HG03045 (cell line): ENCODE measurements around the gene TMEM30A.

Experiments used
- ATAC-seq: cut with Tn5 transposase; IDR thresholded peaks from one replicate; pipeline ENCODE4 v1.9.1; 2021; ENCODE audit warnings: mild to moderate bottlenecking, moderate library complexity; ENCODE audit not compliant: unreplicated experiment

Gene TMEM30A

DNA sequence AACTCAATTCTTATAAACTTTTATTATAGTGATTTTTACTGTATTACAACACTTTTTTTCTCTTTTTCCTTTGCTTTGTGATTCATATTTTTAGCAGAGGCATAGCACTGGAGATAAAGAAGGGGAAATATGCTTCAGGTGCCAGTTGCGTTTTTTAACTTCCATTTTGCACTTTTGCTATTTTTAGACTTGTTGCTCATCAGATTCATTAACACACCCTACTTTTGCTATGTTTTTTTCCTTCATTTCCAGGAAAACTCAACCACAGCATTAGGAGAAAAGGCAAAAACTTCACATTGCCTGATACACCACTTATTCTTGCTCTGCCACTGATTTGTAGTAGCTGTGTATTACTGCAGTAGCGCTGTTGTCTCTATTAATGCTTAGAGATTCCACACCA, 8.0 kb upstream of the TMEM30A start:
- ATAC-seq, result no peak

DNA sequence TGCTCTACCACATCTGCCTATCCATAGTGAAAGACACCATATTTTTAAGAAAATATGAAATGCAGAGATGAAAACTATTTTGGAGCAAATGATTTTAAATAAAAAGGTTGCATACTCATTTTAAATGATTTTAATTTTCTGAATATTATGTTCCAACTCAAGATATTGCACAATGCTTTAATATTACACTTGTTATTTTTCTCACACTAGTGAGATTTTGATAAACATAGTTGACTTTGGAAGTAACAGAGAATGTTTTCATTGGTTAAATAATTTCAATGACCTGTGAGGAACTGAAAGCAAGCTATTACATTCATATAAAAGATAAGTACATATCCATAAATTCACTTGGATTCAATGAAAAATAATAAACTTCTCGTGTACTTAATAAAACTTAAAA, 7.2 kb upstream of the TMEM30A start:
- no peak for ATAC-seq

DNA sequence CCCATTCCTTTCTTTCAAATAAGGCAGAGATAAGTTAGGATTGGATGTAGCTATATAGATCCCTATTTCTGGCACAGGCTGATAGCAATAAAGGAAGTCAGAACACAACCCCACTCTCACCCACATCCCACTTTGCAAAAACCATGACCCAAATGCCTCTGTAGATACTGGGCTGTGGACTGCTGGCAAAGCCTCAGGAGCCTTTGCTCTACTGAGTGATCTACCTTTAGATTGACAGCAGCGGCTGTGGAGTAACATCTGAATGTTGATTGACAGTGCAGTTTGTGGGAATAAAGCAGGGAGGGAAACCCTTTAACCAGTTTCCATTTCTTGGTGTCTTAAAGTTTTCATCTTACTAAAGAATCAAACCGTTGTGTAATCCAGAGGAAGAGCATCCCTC, 6.7 kb upstream of the TMEM30A start:
- no peak for ATAC-seq

DNA sequence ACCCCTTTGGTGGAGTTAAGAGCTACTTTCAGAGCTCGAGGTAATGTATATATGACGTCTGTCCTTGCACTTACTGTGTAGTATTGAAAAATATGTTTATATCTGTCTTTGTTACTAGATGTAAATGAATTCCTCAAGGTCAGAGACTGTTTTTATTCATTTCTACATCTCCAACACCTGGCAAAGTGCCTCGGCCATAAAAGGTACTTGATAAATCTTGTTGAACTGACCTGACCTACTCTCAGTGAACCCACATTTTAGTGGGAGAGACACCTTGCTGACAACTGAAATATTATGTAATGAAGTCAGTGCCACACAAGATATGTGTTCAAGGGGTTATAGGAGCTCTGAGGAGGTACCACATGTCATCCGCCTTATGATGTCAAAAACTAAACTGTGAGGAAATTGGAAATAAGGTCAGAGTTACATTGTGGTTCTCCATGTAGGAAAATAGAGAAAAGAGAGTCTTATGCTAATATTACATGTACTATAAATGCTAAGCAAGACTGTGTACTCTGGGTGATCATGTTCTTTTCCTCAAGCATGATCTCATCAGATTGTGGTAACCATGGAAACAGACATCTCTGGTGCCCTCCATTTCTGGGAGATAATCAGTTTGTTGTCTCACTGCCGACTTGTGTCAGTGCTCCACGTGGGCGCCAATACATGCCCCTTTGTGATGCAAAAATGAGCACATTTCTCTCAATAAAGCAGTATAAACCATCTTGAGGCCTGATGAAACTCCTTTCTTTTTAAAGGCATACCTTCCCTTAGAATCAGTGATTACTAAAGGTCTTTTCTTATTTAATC, 5.7 kb upstream of the TMEM30A start:
- no peak for ATAC-seq

DNA sequence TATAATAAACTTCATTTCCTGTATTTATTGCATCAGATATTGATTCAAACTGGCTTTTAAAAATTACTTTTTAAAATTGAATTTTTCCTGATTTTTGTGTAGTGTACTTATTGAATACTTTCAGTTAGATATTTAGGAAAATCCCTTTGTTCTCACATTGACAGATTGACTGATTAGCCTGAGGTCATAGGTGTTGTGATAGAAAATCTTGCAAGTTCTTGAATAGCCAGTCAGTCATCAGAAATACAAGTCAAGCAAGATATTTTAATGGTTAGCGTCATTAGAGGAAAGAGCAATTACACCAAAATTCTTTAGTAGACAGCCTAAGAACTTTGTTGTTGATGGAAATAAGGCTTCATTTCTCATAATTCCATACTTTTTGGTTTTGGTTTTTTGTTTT, 3.4 kb upstream of the TMEM30A start:
- no peak for ATAC-seq

DNA sequence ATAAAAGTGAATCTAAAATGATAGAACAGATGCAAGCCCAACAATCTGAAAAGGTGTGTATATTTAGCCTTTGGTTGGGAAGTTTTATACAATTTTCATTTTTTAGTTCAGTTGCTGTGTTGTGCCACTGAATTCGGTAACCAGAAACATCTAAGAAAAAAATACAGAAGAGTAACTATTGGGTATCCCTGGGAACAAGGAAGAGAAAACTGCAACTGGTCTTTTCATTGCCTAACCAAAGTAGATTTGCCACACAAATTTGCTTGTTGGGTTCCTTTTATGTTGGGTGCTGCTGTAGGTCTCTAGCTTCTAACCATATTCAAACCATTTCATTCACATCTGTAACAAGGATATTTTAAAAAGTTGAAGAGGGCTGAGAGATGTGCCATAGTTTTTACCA, 2.8 kb upstream of the TMEM30A start:
- ATAC-seq, result no peak

DNA sequence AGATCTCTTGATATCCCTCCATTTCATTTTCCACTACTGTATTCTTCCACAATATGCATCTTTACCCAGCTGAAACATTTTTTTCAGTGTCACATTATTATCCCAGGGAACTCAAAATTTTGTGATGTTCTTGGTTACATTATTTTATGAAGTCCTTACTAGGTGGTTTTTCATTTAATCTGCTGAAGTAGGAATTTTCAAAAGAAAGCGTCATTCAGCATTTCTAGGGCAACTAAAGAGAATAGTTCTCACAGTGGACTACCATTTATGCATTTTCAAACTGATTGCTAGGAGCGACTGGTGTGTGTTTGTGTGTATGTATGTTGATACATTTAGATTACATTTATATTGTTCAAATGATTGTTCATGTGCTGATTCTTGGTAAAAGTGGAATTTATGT, 2.4 kb upstream of the TMEM30A start:
- no peak for ATAC-seq

DNA sequence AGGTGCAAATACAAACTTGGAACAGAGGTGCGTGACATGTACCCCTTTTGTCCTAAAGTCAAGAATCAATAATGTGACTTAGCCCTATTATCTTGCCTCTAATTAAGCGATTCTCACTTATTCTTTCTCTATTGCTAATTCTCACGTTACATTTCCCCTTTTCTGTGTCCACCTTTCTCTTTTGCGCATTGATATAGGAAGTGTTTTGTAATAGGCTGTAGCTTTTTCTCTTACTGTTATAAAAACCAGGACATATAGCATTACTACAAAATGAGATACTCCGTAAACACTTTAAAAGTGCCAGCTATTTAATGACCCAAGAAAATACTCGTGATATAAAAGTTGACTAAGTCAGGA, 669 bp upstream of the TMEM30A start:
- ATAC-seq, result no peak

DNA sequence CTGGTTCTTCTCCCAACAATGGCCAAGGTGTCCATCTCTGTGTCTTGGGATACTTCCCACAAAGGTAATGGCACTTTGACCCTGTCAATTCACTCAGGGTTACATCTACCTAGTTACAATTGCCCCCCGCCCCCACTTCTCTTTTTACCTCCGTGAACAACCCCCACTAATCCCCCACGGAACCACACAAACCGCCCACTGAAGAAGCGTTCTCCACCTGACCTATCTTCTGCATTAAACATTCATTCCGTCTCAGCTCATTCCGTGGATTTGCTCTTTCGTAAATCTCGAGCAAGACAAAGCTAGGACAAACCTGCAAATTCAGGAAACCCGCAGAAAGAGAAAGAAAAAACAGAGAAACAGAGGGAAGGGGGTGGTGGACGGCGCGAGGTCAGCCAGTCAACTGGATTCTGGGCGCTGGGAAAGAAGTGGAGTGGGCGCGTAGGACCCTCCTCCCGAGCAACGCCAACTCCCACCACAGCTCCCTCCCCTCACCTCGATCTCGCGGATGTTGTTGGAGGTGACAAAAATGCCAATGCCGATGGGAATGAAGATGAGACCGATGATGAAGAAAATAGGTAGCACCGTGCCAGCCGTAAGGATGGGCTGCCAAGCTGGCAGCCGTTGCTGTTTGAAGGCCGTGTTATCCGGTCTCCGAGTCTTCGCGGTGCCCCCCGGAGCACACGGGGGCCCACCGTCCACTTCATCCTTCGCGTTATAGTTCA, 523 bp downstream of the TMEM30A start:
- ATAC-seq, result peak; percentile 22

DNA sequence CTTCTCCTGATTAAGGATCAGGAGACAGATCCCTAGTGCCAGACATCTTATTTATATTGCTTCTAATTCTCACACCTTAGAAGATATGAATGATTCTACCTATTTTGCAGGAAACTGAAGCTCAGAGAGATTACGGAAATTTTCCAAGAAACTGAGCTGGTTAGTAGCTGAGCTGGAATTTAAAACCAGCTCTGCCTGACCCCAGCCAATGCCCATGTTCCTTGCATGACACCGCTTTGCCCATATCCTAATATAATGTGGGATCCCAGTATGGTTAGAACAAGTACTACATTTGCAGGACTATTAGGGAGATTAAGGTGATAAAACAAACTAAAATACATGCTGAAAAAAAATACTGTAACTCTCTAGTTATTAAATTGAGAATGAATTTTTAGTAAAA, 1.9 kb downstream of the TMEM30A start:
- ATAC-seq, result no peak

DNA sequence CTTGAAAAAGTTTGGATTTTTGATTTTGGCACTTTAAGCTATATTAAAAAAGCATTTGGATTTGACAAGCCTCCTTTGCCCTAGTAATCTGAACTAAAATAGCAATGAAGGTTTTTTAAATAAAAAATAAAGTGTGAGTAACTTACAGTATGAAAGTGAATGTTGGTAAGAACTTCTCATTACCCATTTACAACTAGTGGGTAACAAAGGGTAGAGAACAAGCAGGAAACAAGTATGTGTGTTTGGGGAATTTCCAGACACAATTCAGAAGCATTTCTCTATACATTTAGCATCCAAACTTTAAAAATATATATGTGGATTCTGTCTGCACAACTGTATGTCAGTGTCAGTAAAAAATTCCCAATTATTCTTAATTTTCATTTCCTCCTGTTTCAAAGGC, 2.9 kb downstream of the TMEM30A start:
- ATAC-seq, result no peak

DNA sequence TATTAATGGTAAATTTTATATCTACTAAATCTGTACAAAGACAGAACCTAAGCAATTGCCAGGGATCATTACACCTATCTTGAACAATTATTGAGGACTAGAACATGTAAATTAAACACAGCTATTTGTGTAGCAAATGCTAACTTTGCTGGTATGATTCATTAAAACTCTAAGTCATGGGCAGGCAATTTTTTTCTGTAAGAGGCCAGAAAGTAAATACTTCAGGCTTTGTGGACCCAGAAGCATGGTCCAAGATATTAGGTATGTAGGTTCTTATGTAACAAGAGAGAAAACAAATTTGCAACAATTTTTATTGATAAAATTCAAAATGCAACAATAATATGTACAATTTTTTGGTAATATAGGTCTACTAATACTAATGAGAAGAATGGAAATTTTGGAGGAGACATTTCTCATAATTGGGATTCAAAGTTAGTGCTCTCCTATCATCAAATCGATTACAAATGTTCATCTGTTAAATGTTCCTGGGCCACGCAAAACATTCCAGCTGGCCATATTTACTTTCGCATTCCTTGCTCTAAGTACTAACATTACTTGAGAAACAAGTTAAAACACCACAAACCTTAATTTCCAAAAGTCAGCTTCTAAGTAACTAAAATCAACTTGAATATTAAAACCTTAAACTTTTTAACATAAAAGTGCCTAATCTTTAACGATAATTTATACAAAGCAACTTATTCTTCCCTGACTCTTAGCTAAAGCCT, 4.3 kb downstream of the TMEM30A start:
- ATAC-seq, result no peak

DNA sequence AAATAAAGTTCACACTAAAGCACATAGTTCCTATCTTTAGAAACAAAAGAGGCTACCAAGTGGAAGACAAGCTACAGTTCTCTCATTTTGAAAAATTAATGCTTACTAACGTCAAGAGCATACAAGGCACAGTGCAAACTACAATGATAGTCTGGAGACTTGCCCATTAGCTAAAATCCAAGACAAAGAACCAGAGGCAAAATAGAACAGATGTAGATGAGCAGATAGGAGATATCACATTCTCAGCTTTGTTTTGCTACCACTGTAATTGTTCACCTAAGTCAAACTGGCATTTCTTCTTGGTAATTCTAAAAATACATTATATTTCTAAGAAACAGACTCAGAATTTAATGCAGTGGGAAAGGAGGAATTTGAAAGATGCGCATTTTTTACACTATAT, 5.2 kb downstream of the TMEM30A start:
- ATAC-seq, result no peak

DNA sequence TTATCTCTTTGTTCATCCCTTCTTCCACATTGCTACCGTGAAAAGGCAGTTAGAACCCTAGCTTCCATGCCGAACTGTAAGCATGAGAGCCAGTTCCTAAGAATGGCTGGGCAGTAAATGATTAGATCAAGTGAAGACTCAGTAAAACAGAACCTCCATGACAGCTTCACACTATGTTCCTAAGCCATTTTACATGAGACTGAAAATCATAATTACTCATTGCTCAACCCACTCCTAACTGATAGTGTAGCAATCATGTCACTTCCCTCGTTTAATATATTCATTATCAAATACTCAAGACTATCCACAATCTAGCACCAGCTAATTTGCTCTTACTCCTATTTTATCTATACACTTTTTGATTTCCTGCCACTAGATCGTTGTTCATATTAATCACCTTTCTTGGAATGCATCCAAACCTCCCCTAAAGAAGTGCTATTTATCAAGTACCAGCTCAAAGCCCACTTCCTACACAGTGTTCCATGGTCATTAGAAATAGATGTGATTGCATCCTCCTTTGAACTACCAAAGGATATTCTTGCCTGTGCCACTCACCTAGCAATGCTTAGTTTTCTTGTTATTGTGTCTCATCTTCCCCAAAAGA, 6.0 kb downstream of the TMEM30A start:
- ATAC-seq, result no peak

DNA sequence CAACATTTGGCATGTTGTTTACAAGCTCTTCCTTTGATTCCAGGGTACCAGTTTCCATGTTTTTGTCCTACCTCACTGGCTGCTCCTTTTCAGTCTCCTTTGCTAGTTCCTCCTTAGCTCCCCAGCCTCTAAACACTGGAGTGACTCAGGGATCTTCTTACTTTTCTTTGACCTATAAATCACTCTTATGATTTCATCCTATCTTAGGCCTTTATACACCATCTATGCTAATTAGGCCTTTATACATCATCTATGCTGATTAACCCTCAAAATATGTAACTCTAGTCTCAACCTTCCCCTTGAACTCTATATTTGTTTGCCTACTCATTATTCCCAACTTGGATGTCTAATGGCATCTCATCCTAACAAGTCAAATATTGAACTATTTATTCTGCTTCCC, 9.5 kb downstream of the TMEM30A start:
- no peak for ATAC-seq

DNA sequence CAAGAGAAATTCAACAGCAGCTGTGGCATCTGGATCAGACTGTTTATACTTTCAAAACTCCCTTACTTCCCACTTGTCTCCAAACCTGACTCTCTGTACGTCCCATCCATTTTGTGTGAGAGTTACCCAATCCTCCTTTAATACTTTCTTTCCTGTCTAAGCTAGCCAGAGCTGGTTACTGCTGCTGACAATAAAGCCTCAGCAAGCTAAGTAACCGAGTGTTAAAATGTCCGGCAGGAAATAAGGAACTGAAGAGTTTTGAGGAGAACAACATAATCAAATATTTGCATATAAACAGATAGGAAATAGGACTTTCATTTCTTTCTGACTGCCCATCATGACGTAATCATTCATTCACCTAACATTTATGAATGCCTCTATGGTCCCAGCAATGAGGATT, 11.6 kb downstream of the TMEM30A start:
- no peak for ATAC-seq

DNA sequence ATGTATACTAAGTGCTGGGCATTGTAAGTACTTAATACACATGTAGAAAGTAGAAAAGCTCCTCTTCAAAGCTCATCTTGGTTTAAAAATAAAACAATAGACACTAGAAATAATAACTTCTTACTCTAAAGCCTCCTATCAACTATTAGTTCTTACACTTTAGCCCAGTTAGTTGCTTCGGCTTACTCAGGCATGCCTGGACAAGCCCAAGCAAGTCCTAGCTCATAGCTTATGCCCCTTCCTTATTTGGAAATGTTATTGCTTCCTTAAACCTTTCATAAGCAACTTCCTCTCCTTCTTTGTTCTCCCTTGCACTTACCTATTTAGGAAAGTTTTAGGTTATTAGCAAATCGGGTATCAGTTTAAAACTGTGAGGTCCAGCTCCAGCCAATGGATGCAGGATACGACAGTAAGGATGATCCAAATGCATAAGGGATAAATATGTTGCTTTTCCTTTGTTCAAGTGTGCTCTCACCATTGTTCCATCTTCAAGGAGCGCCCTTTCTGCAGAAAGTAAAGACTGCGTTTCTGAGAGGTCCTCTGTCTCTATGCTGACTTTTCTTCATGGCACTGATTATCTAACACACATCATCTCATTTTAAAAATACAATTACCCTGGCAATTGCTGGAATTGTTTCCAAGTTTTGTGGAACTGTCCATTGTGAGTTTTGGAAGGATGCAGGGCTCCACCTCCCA, 12.3 kb downstream of the TMEM30A start:
- ATAC-seq, result no peak

DNA sequence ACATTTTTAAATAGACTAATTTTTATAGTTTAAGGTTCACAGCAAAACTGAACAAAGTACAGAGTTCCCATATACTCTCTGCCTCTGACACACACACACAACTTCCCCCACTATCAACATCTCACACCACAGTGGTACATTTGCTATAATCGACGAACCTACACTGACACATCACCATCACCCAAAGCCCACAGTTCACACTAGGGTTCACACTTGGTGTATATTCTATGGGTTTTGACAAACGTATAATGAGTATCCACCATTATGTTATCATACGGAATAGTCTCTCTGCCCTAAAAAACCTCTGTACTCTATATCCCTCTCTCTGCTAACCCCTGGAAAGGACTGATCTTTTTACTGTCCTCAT, 15.6 kb downstream of the TMEM30A start:
- no peak for ATAC-seq

DNA sequence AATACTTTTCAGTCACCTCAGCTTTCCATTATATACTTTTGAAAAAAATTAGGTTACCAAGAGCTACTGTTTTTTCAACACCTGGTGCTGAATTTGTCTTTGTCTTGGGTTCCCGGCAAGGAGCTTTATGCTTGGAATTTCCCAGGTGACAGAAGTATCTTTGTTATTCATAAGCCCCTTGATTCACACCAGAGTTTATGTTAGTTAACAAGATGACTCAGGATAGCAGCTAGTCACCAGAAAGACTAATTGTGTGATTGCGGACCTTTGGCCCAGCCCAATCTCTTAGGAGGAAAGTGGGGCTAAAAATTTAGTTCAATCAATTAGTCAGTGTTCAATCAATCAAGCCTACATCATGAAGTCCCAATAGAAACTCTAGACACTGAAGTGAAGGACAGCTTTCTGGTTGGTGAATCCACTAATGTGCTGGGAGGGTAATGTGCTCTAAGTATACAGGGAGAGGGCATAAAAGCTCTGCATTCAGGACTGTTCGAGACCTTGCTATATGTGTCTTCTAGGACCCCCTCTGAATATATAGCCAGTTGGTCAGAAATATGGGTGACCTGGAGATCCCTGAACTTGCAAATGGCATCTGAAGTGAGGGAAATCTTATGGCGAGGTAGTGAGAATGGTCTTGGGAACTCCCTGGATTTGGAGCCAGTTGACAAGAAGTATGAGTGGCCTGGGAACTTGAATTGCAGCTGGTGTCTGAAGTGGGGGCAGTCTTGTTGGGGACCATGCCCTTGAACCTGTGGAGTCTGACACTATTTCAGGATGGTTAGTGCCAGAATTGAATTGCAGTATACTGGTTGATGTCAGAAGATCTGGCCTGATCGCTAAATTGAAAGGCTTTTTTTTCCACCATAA, 16.2 kb downstream of the TMEM30A start:
- ATAC-seq, result no peak

DNA sequence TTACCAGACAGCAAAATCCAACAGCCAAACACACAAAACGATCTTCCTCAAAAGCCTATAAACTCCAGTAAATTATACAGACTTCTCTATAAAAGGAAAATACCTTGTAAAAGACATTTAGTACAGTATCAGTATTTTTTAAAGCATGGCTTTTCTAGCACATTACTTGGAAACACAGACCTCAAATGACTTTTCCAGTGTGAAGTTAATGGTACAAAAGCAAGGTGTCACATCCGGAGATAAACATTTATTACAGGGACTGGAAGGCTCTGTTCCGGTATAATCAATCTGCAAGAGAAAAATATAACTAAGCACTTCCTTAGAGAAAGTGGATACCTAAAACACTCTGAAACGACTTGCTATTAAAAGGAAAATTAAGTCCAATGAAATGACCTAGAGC, 17.1 kb downstream of the TMEM30A start:
- ATAC-seq, result no peak
